NK-92 (cell line): ENCODE measurements around the gene METTL5.
"Not testable (repeated sequence)": the region's sequence is repeated elsewhere in the genome, so short reads cannot be mapped to it uniquely, and the experiment has no call there.

ENCODE experiments used
- DNase-seq: peaks from one replicate; lab custom pipeline; 2025; ENCODE audit not compliant: unreplicated experiment; lab: John Stamatoyannopoulos, UW

METTL5 gene

GRCh38 chr2:169824373-169825333 lies at the start of gene METTL5:
METTL5 (minus strand) TSS chr2:169824905; CDS start chr2:169824597, 308 bp downstream.
- DNase-seq, result no peak

- DNase-seq, result no peak
These were observed 47.3 kb upstream of the METTL5 start for GRCh38 chr2:169871994-169872393.

- not testable (repeated sequence) for DNase-seq
These were observed 46.7 kb upstream of the METTL5 start for GRCh38 chr2:169871369-169871768.

- no peak for DNase-seq
These were observed 44.2 kb upstream of the METTL5 start for GRCh38 chr2:169868951-169869350.

- no peak for DNase-seq
These were observed 42.9 kb upstream of the METTL5 start for GRCh38 chr2:169867579-169867978.

GRCh38 chr2:169866230-169866629 lies 41.5 kb upstream of the METTL5 start:
- DNase-seq, result not testable (repeated sequence)

GRCh38 chr2:169865492-169865891 lies 40.8 kb upstream of the METTL5 start:
- no peak for DNase-seq

- DNase-seq, result no peak
These were observed 38.1 kb upstream of the METTL5 start for GRCh38 chr2:169862816-169863215.

GRCh38 chr2:169860149-169860548 lies 35.4 kb upstream of the METTL5 start:
- no peak for DNase-seq

- DNase-seq, result no peak
These were observed 34.7 kb upstream of the METTL5 start for GRCh38 chr2:169859423-169859822.

- not testable (repeated sequence) for DNase-seq
These were observed 30.9 kb upstream of the METTL5 start for GRCh38 chr2:169855281-169856258.

- no peak for DNase-seq
These were observed 28.4 kb upstream of the METTL5 start for GRCh38 chr2:169853041-169853668.

GRCh38 chr2:169849710-169850109 lies 25.0 kb upstream of the METTL5 start:
- DNase-seq, result no peak

- DNase-seq, result not testable (repeated sequence)
These were observed 24.4 kb upstream of the METTL5 start for GRCh38 chr2:169848959-169849693.

- no peak for DNase-seq
These were observed 20.3 kb upstream of the METTL5 start for GRCh38 chr2:169845016-169845415.

GRCh38 chr2:169841625-169842024 lies 16.9 kb upstream of the METTL5 start:
- not testable (repeated sequence) for DNase-seq

GRCh38 chr2:169840747-169841142 lies 16.0 kb upstream of the METTL5 start:
- no peak for DNase-seq

- no peak for DNase-seq
These were observed 15.4 kb upstream of the METTL5 start for GRCh38 chr2:169839954-169840746.

GRCh38 chr2:169838743-169839489 lies 14.2 kb upstream of the METTL5 start:
- DNase-seq, result no peak
